ENCODE results near the gene C11orf68.

The C11orf68 gene

DNA sequence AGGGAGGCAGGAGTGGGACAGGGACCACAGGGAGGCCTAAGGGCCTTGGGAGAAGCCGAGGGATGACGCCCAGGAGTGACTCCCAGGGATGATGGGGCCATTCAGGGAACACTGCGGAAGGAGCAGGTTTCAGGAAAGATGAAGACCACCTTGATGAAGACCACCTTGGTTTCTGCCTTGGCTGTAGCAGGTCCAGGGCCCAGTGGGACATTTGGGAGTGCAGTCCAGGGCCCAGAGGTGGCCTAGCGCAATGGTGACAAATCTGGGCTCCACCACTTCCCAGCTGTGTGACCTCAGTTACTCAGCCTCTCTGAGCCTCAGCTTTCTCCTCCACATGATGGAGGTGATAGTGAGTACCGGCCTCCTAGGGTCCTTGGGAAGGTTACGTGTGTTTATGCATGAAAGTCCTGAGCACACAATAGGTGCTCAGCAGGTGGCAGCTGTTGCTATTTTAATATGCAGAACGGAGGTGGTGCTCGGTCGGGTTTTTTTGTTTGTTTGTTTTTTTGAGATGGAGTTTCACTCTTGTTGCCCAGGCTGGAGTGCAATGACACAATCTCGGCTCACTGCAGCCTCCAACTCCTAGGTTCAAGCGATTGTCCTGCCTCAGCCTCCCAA, 27.2 kb upstream of the C11orf68 start:
- H3K4me1 Mint-ChIP-seq = peaks cover 6% of the 10 kb centered on the region
- H3K4me3 Mint-ChIP-seq = no peak overlapping the region
- no peaks in the 10 kb centered on the region for H3K36me3 Mint-ChIP-seq (ENCODE audit: low read depth)
- no peaks in the 10 kb centered on the region for H3K9me3 Mint-ChIP-seq
- TF ChIP-seq, protein P1, sequence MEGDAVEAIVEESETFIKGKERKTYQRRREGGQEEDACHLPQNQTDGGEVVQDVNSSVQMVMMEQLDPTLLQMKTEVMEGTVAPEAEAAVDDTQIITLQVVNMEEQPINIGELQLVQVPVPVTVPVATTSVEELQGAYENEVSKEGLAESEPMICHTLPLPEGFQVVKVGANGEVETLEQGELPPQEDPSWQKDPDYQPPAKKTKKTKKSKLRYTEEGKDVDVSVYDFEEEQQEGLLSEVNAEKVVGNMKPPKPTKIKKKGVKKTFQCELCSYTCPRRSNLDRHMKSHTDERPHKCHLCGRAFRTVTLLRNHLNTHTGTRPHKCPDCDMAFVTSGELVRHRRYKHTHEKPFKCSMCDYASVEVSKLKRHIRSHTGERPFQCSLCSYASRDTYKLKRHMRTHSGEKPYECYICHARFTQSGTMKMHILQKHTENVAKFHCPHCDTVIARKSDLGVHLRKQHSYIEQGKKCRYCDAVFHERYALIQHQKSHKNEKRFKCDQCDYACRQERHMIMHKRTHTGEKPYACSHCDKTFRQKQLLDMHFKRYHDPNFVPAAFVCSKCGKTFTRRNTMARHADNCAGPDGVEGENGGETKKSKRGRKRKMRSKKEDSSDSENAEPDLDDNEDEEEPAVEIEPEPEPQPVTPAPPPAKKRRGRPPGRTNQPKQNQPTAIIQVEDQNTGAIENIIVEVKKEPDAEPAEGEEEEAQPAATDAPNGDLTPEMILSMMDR (IDR thresholded peaks at IDR 0.05; ENCODE audit: unreplicated experiment in 3 of 3) = no peak
- H3K27me3 Mint-ChIP-seq (ENCODE audit: low read depth) = peaks cover 12% of the 10 kb centered on the region
- no peak overlapping the region for H3K27ac Mint-ChIP-seq

DNA sequence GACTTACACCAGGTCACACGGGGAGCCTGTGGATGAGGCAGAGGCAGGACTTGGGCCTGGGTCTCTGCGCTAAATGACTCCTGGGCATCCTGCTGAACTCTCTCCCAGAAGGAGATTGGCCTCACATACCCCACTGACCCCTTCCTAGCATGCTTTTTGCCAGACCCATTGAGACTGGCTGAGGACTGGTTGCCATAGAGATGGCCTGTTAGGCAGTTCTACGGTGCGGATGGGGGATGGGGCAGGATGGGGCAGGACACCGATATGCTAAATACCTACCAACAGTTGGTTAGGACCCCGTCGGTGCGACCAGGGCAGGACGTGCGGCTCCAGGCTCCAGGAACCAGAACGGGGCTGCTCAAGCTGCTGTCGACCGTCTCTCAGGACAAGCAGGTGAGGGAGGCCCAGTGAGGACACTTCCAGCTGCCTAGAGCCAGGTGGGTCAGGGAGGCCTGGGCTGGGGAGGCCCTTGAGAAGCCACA, 26.6 kb upstream of the C11orf68 start, which contains the start of gene TSGA10IP:
Gene TSGA10IP (plus strand): TSS at position 51 of the 482 bp plus-strand sequence. CDS start 196 bp downstream, at position 247.
- no peak within 1 kb of the TSS for H3K4me3 Mint-ChIP-seq
- no peaks in the 10 kb centered on the region for H3K36me3 Mint-ChIP-seq (ENCODE audit: low read depth)
- H3K9me3 Mint-ChIP-seq = no peaks in the 10 kb centered on the region
- peaks cover 12% of the 10 kb centered on the region for H3K27me3 Mint-ChIP-seq (ENCODE audit: low read depth)
- no peak within 1 kb of the TSS for H3K27ac Mint-ChIP-seq
- TF ChIP-seq, protein P1 (IDR thresholded peaks at IDR 0.05; ENCODE audit: unreplicated experiment in 3 of 3) = no peak
- peaks cover 6% of the 10 kb centered on the region for H3K4me1 Mint-ChIP-seq

DNA sequence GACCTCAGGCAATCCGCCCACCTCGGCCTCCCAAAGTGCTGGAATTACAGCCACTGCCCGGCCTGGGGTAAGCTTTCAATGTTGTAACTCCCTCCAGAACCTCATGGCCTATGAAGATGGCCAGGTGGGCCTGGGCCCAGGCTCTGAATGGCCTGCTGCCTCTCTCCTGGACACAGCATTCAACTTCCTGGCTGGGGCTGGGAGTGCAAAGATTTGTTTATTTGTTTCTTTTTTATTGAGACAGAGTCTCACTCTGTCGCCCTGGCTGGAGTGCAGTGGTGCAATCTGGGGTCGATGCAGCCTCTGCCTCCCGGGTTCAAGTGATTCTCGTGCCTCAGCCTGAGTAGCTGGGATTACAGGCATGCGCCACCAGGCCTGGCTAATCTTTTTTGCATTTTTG, 25.9 kb upstream of the C11orf68 start:
- H3K36me3 Mint-ChIP-seq (ENCODE audit: low read depth) = no peaks in the 10 kb centered on the region
- TF ChIP-seq, protein P1 (IDR thresholded peaks at IDR 0.05; ENCODE audit: unreplicated experiment in 3 of 3) = no peak
- no peak overlapping the region for H3K27ac Mint-ChIP-seq
- no peaks in the 10 kb centered on the region for H3K9me3 Mint-ChIP-seq
- peaks cover 6% of the 10 kb centered on the region for H3K4me1 Mint-ChIP-seq
- H3K27me3 Mint-ChIP-seq (ENCODE audit: low read depth) = peaks cover 12% of the 10 kb centered on the region
- no peak overlapping the region for H3K4me3 Mint-ChIP-seq

DNA sequence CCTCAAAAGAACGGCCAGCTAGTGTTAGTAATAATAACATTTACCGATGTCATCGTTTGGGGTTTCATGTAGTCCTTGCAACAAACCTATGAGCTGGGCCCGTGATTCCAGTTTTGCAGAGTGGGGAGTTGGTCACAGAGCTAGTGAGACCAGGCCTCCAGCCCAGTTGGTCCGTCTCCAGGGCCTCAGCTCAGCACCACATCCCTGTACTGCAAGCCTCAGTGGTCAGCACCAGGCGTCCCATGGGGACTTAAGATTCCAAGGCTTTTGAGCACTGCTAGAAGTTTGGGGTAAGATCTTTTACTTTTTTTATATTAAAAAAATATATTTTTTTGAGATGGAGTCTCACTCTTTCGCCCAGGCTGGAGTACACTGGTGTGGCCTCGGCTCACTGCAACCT, 25.3 kb upstream of the C11orf68 start:
- Mint-ChIP-seq H3K4me1 (peaks cover 6% of the 10 kb centered on the region), H3K4me3 (no peak overlapping the region), H3K27me3 (ENCODE audit: low read depth) (peaks cover 12% of the 10 kb centered on the region), H3K36me3 (ENCODE audit: low read depth) (no peaks in the 10 kb centered on the region), H3K9me3 (no peaks in the 10 kb centered on the region), H3K27ac (no peak overlapping the region)
- TF ChIP-seq, protein P1 (IDR thresholded peaks at IDR 0.05; ENCODE audit: unreplicated experiment in 3 of 3) = no peak

DNA sequence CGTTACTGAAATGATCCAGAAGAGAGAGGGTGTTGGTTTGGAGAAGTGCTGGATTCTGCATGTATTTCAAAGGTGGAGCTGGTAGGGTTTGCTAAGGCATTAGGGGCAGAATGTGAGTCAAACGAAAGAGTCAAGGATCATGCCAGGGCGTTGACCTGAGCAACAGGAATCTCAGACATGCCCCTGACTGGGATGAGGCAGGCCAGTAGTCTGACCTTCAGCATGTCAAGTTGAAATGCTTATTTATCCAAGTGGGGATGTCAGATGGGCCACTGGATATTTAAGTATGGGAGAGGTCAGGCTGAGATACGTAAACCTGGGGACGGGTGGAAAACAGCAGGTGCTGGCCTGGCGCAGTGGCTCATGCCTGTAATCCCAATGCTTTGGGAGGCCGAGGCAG, 23.7 kb upstream of the C11orf68 start:
- TF ChIP-seq, protein P1 (IDR thresholded peaks at IDR 0.05; ENCODE audit: unreplicated experiment in 3 of 3) = no peak
- Mint-ChIP-seq H3K27ac (peak overlapping the region in 1 of 3 experiments; percentile 23), H3K4me1 (peaks cover 6% of the 10 kb centered on the region), H3K27me3 (ENCODE audit: low read depth) (peaks cover 16% of the 10 kb centered on the region), H3K9me3 (no peaks in the 10 kb centered on the region), H3K36me3 (ENCODE audit: low read depth) (no peaks in the 10 kb centered on the region), H3K4me3 (no peak overlapping the region)

DNA sequence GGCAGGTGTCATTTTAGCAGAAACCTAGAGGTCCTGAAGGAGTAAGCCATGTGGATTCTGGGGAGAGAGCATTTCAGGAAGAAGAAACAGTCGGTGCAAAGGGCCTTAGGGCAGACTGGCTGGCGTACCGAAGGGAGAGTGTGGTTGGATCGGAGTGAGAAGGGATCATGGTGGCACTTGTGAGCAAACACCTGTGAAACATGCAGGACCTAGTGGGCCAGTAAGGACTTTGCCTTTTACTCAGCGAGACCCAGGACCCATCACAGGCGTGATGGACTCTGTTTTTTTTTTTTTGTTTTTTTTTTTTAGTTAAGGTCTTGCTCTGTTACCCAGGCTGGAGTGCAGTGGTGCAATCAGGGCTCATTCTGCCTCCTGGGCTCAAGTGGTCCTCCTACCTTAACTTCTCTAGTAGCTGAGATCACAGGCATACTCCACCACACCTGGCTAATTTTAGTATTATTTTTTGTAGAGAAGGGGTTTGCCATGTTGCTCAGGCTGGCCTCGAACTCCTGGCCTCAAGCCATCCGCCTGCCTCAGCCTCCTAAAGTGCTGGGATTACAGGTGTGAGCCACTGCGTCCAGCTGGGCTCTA, 23.0 kb upstream of the C11orf68 start:
- H3K9me3 Mint-ChIP-seq = no peaks in the 10 kb centered on the region

More for the DNA sequence above, 23.0 kb upstream of the C11orf68 start:
- Mint-ChIP-seq H3K4me1 (peaks cover 6% of the 10 kb centered on the region), H3K36me3 (ENCODE audit: low read depth) (no peaks in the 10 kb centered on the region), H3K27ac (no peak overlapping the region), H3K4me3 (no peak overlapping the region), H3K27me3 (ENCODE audit: low read depth) (peaks cover 18% of the 10 kb centered on the region)
- TF ChIP-seq, protein P1 (IDR thresholded peaks at IDR 0.05; ENCODE audit: unreplicated experiment in 3 of 3) = no peak
